ENCODE results near the gene LRRC3B. TPM values are rescaled to one million over a fixed set of nuclear protein-coding genes. Genes with fewer than 3 reads are reported as not detected.

Gene LRRC3B, protein sequence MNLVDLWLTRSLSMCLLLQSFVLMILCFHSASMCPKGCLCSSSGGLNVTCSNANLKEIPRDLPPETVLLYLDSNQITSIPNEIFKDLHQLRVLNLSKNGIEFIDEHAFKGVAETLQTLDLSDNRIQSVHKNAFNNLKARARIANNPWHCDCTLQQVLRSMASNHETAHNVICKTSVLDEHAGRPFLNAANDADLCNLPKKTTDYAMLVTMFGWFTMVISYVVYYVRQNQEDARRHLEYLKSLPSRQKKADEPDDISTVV
- 1 to 10 TPM in 2 of 4 donors, under 1 TPM in 2; 0.31 to 3.1 (median 1.7) TPM for total RNA-seq

DNA sequence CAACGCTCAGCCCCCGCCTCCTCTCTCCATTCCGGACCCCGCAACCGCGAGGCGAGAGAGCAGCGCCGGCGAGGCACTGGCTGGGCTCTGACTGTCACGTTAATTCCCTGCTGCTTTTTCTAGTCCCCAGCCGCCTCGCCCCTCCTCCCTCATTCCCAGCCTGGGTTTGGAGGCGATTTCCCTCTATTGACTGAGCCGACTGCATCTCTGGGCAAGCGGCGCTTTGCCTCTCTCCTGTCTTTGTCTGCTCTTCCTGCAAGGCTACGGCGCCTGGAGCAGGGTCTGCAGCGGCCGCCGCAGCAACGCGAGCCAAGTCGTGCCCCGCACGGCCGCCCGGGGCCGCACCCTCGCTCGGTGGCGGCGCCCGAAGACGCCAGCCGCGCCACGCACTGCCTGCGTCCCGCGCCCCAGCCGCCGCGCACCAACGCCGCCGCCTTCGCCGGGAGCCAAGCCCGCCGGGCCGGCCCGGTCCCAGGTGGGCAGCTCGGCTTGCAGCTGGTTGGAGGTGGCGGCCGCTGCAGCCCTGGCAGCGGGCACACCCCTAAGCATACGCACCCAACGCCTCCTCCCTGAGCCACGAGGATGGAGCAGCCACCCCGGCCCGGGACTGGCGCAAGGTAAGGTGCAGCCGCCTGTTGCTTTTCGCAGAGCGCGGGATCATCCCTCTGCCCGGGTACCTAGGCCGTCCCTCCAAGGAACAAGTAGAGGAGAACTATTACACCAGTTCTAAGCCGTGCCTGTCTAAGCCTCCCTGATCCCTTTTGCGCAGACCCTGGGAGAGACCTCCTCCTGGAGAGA lies at the start of gene LRRC3B:
LRRC3B (plus strand) TSS at position 152 of the 798 bp plus-strand sequence. CDS start 86,901 bp downstream, outside the sequence.
- TF ChIP-seq CTCF (IDR thresholded peaks at IDR 0.05) (no peak), POLR2A (IDR thresholded peaks at IDR 0.05) (peak in 1 of 2 donors; percentile 10)
- Histone ChIP-seq H3K27me3 (peaks cover 33% of the 10 kb centered on the region), H3K4me3 (peak within 1 kb of the TSS; percentile 1 to 63), H3K27ac (peak within 1 kb of the TSS in 1 of 4 donors; percentile 72), H3K9me3 (no peaks in the 10 kb centered on the region), H3K4me1 (peaks cover 0 to 28% (median 7%) of the 10 kb centered on the region in 3 donors), H3K36me3 (no peaks in the 10 kb centered on the region)
- peak; percentile 39 for ATAC-seq
- 1% methylated on average over 14 to 15 of the region's 72 CpGs for WGBS, 2 donors (ENCODE audit: low coverage in 1 of 2)

- no peak for ATAC-seq
- Histone ChIP-seq H3K27ac (no peak overlapping the region), H3K4me3 (no peak overlapping the region), H3K4me1 (no peaks in the 10 kb centered on the region), H3K9me3 (no peaks in the 10 kb centered on the region), H3K36me3 (no peaks in the 10 kb centered on the region), H3K27me3 (no peaks in the 10 kb centered on the region)
- TF ChIP-seq POLR2AphosphoS5 (IDR thresholded peaks at IDR 0.05) (no peak), POLR2A (IDR thresholded peaks at IDR 0.05) (no peak), EP300 (IDR thresholded peaks at IDR 0.05) (no peak), CTCF (IDR thresholded peaks at IDR 0.05) (no peak)
Measured at GRCh38 chr3:26574766-26575165, 47.8 kb upstream of the LRRC3B start.

- WGBS, 2 donors (ENCODE audit: low coverage in 1 of 2) = 83 to 88% methylated on average over 1 of the region's 1 CpG
- no peak for ATAC-seq
- H3K4me1 ChIP-seq = no peaks in the 10 kb centered on the region
- no peaks in the 10 kb centered on the region for H3K36me3 ChIP-seq
- TF ChIP-seq CTCF (IDR thresholded peaks at IDR 0.05) (no peak), POLR2A (IDR thresholded peaks at IDR 0.05) (no peak), EP300 (IDR thresholded peaks at IDR 0.05) (no peak), POLR2AphosphoS5 (IDR thresholded peaks at IDR 0.05) (no peak)
- no peaks in the 10 kb centered on the region for H3K27me3 ChIP-seq
- H3K9me3 ChIP-seq = no peaks in the 10 kb centered on the region
- no peak overlapping the region for H3K4me3 ChIP-seq
- H3K27ac ChIP-seq = no peak overlapping the region
Measured at GRCh38 chr3:26579116-26579515, 43.5 kb upstream of the LRRC3B start.

DNA sequence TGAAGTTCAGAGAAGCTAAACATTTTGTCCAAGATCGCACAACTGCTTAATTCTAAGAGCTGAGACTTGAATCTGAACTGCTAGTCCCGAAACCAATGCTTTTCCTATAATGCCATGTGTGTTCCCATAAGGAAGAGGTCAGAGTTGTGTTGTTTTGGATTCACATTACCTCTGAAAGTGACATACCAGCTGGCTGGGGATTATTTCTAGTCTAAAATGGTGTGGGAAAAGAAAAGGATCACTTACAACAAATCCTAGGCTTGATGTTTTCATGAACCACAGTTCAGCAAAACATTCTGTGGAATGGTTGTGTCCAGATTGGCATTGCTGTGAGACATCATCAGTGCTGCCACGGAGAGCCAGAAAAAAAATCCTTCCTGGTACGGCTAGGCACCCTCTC lies 35.0 kb upstream of the LRRC3B start:
- Histone ChIP-seq H3K4me1 (no peaks in the 10 kb centered on the region), H3K4me3 (no peak overlapping the region), H3K9me3 (no peaks in the 10 kb centered on the region), H3K27ac (no peak overlapping the region), H3K36me3 (no peaks in the 10 kb centered on the region), H3K27me3 (no peaks in the 10 kb centered on the region)
- TF ChIP-seq POLR2A (IDR thresholded peaks at IDR 0.05) = no peak
- no peak for TF ChIP-seq CTCF (IDR thresholded peaks at IDR 0.05)
- TF ChIP-seq EP300 (IDR thresholded peaks at IDR 0.05) = no peak
- no peak for TF ChIP-seq POLR2AphosphoS5 (IDR thresholded peaks at IDR 0.05)
- no peak for ATAC-seq
- WGBS, 2 donors (ENCODE audit: low coverage in 1 of 2) = 90 to 100% methylated on average over 4 of the region's 4 CpGs

DNA sequence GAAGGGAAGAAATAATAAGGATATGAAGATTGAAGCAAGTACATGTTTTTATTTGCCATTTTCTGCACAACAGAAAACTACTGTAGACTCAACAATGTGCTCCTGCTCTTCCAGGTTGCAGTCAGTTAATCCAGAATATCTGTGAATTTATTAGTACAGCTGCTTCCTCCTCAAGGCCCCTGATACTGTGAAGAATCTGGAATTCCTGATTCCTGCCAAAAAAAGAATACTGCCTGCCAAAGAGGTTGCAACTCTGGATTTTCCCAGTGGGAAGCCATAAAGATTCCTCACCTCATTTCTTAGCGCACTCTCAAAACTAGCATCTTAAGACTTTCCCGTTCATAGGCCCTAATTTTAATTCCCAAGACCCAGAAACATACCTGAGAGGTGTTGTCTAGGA lies 33.6 kb upstream of the LRRC3B start:
- ATAC-seq = no peak
- WGBS, 2 donors (ENCODE audit: low coverage in 1 of 2) = 50 to 77% methylated on average over 2 of the region's 2 CpGs
- H3K27ac ChIP-seq = no peak overlapping the region
- TF ChIP-seq EP300 (IDR thresholded peaks at IDR 0.05) (no peak), POLR2AphosphoS5 (IDR thresholded peaks at IDR 0.05) (no peak), CTCF (IDR thresholded peaks at IDR 0.05) (no peak), POLR2A (IDR thresholded peaks at IDR 0.05) (no peak)
- H3K4me1 ChIP-seq = no peaks in the 10 kb centered on the region
- H3K27me3 ChIP-seq = no peaks in the 10 kb centered on the region
- H3K9me3 ChIP-seq = no peaks in the 10 kb centered on the region
- no peaks in the 10 kb centered on the region for H3K36me3 ChIP-seq
- no peak overlapping the region for H3K4me3 ChIP-seq
